ENCODE results near the gene LSM2.
"Not testable (repeated sequence)": the region's sequence is repeated elsewhere in the genome, so short reads cannot be mapped to it uniquely, and the experiment has no call there.

LSM2 gene

GRCh38 chr6:31806470-31807272 is at the start of gene LSM2:
Gene LSM2, minus strand, starts transcription at chr6:31806966. Its CDS starts 209 bp downstream, at chr6:31806757.
- peak; percentile 91 for DNase-seq

DNA sequence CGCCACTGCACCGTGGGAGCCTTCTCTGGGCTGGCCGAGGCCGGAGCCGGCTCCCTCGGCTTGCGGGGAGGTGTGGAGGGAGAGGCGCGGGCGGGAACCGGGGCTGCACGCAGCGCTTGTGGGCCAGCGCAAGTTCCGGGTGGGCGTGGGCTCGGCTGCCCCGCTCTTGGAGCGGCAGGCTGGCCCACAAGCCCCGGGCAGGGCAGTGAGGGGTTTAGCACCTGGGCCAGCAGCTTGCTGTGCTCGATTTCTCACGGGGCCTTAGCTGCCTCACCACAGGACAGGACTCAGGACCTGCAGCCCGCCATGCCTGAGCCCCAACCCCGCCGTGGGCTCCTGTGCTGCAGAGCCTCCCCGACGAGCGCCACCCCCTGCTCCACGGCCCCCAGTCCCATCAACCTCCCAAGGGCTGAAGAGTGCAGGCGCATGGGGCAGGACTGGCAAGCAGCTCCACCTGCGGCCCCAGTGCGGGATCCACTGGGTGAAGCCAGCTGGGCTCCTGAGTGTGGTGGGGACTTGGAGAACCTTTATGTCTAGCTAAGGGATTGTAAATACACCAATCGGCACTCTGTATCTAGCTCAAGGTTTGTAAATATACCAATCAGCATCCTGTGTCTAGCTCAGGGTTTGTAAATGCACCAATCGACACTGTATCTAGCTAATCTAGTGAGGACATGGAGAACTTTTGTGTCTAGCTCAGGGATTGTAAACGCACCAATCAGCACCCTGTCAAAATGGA is 45.4 kb upstream of the LSM2 start:
- DNase-seq = not testable (repeated sequence)

- DNase-seq = no peak
Measured at GRCh38 chr6:31851485-31851832, 44.7 kb upstream of the LSM2 start.

GRCh38 chr6:31850765-31851484 is 44.2 kb upstream of the LSM2 start:
- no peak for DNase-seq

GRCh38 chr6:31847276-31847978 is 40.7 kb upstream of the LSM2 start:
- no peak for DNase-seq

GRCh38 chr6:31844507-31844906 is 37.7 kb upstream of the LSM2 start:
- DNase-seq = no peak

GRCh38 chr6:31842053-31842452 is 35.3 kb upstream of the LSM2 start:
- DNase-seq = no peak

GRCh38 chr6:31839779-31840126 is 33.0 kb upstream of the LSM2 start:
- DNase-seq = not testable (repeated sequence)

GRCh38 chr6:31838968-31839367 is 32.2 kb upstream of the LSM2 start:
- no peak for DNase-seq

- not testable (repeated sequence) for DNase-seq
Measured at GRCh38 chr6:31838114-31838553, 31.4 kb upstream of the LSM2 start.

- no peak for DNase-seq
Measured at GRCh38 chr6:31837369-31838113, 30.8 kb upstream of the LSM2 start.

DNA sequence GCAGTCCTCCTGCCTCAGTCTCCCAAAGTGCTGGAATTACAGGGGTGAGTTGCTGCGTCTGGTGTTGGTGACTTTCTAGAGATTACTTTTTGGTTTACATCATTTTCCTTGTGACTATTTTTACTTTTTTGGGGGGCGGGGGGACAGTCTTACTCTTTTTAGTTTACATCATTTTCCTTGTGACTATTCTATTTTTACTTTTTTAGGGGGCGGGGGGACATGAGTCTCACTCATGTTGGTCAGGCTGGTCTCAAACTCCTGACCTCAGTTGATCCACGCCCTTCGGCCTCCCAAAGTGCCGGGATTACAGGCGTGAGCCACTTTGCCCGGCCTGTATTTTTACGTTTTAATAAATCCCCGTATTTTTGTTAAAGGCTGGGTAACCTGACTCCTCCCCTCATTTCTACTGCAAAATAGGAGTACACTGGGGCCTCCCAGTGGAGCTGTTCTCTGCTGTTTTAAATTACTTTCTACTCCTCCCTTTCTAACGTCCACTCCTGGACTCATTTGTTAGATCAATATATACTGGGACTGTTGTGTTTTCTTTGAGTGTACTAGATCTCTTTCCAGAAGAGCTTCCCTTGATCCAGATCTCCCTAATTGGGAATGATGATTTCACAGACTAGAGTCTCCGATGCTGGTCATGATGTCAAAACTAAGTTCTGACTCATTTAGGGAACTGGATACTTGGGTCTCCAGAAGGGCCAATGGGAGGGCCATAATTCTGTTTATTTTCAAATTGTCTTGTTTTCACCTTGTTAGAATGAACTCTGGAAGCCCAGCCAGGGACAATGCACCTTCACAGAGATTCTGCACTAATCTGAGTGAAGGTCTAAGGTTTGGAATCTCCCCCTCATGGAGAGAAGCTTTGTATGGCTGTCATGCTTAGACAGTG is 30.0 kb upstream of the LSM2 start:
- no peak for DNase-seq

DNA sequence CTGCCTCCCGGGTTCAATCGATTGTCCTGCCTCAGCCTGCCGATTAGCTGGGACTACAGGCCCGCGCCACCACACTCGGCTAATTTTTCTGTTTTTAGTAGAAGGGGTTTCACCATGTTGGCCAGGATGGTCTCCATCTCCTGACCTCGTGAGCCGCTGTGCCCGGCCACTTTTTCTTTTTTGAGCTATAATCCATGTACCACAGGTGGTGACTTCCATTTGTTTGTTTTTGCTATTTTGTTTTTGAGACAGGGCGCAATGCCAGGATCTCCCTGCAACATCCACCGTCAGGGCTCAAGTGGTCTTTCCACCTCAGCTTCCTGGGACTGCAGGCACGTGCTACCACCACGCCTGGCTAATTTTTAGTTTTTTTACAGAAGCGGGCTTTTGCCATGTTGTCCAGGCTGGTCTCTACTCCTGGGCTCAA is 29.3 kb upstream of the LSM2 start:
- DNase-seq = peak; percentile 22

- peak; percentile 87 for DNase-seq
Measured at GRCh38 chr6:31834367-31835250, 27.8 kb upstream of the LSM2 start.

GRCh38 chr6:31831350-31832215 is 24.8 kb upstream of the LSM2 start:
- no peak for DNase-seq

GRCh38 chr6:31830886-31831335 is 24.1 kb upstream of the LSM2 start:
- DNase-seq = no peak

DNA sequence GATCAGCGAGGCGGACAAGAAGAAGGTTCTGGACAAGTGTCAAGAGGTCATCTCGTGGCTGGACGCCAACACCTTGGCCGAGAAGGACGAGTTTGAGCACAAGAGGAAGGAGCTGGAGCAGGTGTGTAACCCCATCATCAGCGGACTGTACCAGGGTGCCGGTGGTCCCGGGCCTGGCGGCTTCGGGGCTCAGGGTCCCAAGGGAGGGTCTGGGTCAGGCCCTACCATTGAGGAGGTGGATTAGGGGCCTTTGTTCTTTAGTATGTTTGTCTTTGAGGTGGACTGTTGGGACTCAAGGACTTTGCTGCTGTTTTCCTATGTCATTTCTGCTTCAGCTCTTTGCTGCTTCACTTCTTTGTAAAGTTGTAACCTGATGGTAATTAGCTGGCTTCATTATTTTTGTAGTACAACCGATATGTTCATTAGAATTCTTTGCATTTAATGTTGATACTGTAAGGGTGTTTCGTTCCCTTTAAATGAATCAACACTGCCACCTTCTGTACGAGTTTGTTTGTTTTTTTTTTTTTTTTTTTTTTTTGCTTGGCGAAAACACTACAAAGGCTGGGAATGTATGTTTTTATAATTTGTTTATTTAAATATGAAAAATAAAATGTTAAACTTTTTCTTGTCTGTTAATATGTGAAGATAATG is 23.0 kb upstream of the LSM2 start:
- peak; percentile 72 for DNase-seq

All from NCI-H1092 treated with DMSO at 0.1 percent for 48 hours (cell line).